Activated T-helper 17 cell treated with anti-CD3 and anti-CD28 coated beads, Interleukin-2, amount 50 U/mL, for 72 hours (primary cell): ENCODE data around the gene HEXA. TPM values are rescaled to one million over a fixed set of nuclear protein-coding genes. Genes with fewer than 3 reads are reported as not detected.
"Not testable (repeated sequence)": the region's sequence is repeated elsewhere in the genome, so short reads cannot be mapped to it uniquely, and the experiment has no call there.

ENCODE experiments used
- ATAC-seq: fragments of 150-1000 bp; cut with Tn5 transposase; replicated peaks from 2 replicates; pipeline ENCODE4 v1.10.0; 2021; ENCODE audit warnings: mild to moderate bottlenecking, moderate library complexity
- H3K27ac Mint-ChIP-seq: one replicate; pipeline ENCODE4 v1.8.0; 2022; ENCODE audit warnings: mixed read lengths
- H3K27me3 Mint-ChIP-seq: one replicate; pipeline ENCODE4 v1.8.0; 2022; ENCODE audit warnings: mixed read lengths
- H3K36me3 Mint-ChIP-seq: one replicate; pipeline ENCODE4 v1.8.0; 2022; ENCODE audit warnings: low read depth, mild to moderate bottlenecking, mixed read lengths
- H3K4me1 Mint-ChIP-seq: one replicate; pipeline ENCODE4 v1.8.0; 2022; ENCODE audit warnings: mixed read lengths
- H3K4me3 Mint-ChIP-seq: one replicate; pipeline ENCODE4 v1.8.0; 2022; ENCODE audit warnings: mild to moderate bottlenecking, mixed read lengths
- H3K9me3 Mint-ChIP-seq: one replicate; pipeline ENCODE4 v1.8.0; 2022; ENCODE audit warnings: mixed read lengths
- total RNA-seq, 2 donors: library from RNA; stranded (reverse); gene quantifications; one replicate each; pipeline ENCODE4 v1.2.3, GENCODE V29; 2022

Gene HEXA
- total RNA-seq, result 10 to 100 TPM; 83.1 to 86.2 TPM

DNA sequence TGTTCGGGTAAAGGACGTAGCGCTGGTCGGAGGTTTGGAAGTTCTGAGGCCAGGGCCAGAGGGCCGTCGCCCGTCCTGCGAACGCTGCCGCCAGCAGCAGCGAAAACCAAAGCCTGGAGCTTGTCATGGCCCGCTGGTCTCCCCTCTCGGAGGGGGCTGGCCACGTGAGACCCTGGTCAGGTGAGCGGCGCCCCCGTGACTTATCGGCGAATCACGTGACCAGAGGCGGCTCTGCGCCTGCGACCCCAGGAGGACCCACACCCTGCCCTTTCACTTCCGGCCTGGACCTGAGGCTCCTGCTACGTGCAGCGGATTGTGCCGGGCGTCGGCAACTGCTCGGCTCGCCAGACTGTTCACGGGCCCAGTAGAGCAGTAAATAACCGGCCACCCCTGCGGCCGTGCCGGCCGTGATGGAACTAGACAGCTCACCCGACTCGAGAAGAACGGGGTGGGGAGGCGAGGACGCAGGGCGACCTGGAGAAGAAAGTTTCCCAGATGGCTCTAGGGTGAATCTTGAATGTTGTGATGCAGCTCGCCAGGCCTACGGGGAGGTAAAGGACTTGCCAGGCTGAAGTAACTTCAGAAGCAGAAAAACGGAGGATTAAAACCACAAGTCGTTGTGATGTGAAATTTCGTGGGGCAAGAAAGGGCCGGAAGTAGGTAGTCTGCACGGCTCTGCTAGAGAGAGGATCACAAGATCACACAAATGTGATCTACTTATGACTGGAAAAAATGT, at the start of gene HEXA:
TSS of gene HEXA (minus strand) at position 169 of the 736 bp plus-strand sequence. CDS start at position 127, 42 bp downstream.
- peak; percentile 88 for ATAC-seq
- peaks cover 35% of the 10 kb centered on the region for H3K36me3 Mint-ChIP-seq
- no peaks in the 10 kb centered on the region for H3K27me3 Mint-ChIP-seq
- H3K27ac Mint-ChIP-seq, result peak within 1 kb of the TSS; percentile 98
- H3K9me3 Mint-ChIP-seq, result no peaks in the 10 kb centered on the region
- H3K4me3 Mint-ChIP-seq, result peak within 1 kb of the TSS; percentile 97
- H3K4me1 Mint-ChIP-seq, result peaks cover 26% of the 10 kb centered on the region

DNA sequence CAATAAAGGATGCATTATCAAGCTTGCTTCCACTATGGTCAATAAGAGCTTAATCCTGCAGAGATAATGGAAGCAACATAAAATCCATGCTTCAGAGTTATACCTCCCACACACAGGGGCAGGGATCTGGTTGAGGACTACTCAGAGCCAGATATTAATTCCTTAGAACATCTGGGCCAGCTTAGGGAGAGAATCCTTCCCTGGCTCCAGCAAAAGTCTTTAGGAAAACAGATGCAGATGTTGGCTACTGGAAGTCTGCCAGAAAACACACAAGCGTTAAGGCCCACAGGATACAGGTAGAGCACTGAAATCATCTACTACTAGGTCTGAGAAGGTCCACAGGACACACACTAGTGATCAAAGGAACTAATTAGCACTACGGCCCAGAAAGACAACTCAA, 47.4 kb upstream of the HEXA start:
- Mint-ChIP-seq H3K27ac (no peak overlapping the region), H3K4me3 (no peak overlapping the region), H3K4me1 (peaks cover 3% of the 10 kb centered on the region)

DNA sequence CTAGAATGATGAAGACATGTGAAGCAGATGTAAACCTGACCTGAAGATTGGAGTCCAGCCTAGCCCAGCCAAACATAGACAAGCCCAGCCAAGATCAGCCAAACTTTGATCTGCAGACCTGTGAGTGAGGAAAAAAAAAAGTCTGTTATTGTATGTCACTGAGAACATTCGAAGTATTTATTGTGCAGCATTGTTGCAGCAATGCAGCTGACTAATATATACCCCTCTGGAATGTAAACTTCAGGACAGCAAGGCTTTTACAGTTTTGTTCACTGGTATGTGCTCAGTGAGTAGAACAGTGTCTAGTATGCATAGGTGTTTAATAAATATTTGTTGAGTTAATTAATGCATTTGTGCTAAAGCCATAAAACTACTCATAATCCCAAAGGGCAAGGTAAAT, 45.7 kb upstream of the HEXA start:
- ATAC-seq, result no peak
- H3K27ac Mint-ChIP-seq, result no peak overlapping the region
- H3K4me3 Mint-ChIP-seq, result no peak overlapping the region
- no peaks in the 10 kb centered on the region for H3K27me3 Mint-ChIP-seq
- H3K4me1 Mint-ChIP-seq, result peaks cover 3% of the 10 kb centered on the region
- H3K9me3 Mint-ChIP-seq, result peaks cover 10% of the 10 kb centered on the region
- H3K36me3 Mint-ChIP-seq, result no peaks in the 10 kb centered on the region

More for the DNA sequence above, 47.4 kb upstream of the HEXA start:
- H3K9me3 Mint-ChIP-seq, result peaks cover 18% of the 10 kb centered on the region
- H3K27me3 Mint-ChIP-seq, result no peaks in the 10 kb centered on the region
- H3K36me3 Mint-ChIP-seq, result no peaks in the 10 kb centered on the region
- no peak for ATAC-seq

DNA sequence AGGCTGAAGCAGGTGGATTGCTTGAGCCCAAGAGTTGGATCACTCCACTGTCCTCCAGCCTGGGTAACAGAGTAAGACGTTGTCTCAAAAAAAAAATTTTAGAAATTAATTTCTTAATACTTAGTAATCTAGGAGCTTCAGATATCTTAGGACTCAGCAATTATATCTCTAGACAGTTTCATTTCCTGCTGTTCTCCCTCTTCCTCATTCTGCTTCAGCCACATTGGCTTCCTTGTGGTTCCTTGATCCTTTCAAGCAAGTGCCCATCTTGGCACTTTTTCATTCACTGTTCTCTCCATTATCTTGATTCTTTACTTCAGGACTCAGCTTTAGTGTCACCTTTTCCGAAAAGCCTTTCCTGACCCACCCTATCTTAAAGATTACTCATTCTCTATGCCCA, 44.8 kb upstream of the HEXA start:
- Mint-ChIP-seq H3K4me1 (peaks cover 3% of the 10 kb centered on the region), H3K27me3 (no peaks in the 10 kb centered on the region), H3K4me3 (no peak overlapping the region), H3K27ac (no peak overlapping the region), H3K9me3 (peaks cover 4% of the 10 kb centered on the region), H3K36me3 (no peaks in the 10 kb centered on the region)
- no peak for ATAC-seq

DNA sequence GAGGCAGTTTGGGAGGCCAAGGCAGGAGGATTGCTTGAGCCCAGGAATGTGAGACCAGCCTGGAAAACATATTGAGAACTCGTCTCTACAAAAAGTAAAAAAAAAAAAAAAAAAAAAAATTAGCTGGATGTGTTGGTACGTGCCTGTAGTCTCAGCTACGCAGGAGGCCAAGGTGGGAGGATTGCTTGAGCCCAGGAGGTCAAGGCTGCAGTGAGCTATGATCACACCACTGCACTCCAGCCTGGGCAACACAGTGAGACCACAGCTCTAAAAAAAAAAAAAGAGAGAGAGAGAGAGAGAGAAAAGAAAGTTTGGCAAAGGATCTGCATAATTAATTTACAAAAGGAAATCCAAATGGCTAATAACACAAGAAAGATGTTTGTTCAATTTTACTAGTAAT, 44.0 kb upstream of the HEXA start:
- not testable (repeated sequence) for ATAC-seq, H3K9me3 Mint-ChIP-seq, H3K36me3 Mint-ChIP-seq, H3K4me3 Mint-ChIP-seq, H3K4me1 Mint-ChIP-seq, H3K27me3 Mint-ChIP-seq, H3K27ac Mint-ChIP-seq

DNA sequence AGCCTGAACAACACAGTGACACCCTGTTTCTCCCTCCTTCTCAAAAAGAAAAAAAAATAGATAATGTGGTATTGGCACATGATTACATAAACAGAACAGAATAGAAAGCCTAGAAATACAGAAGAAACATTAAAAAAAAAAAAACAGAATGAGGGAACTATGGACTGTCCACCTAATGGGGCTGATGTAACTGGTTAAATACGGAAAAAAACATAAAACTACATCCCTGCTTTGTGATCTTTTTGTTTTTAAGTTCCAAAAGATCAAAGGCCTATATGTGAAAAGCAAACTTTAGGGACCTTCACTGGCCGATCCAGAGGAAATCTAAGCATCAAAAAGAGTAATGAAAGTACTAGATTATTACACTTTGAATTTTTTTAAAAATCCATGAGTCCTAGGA, 39.5 kb upstream of the HEXA start:
- Mint-ChIP-seq H3K9me3 (peaks cover 4% of the 10 kb centered on the region), H3K27me3 (peaks cover 3% of the 10 kb centered on the region), H3K36me3 (no peaks in the 10 kb centered on the region), H3K27ac (no peak overlapping the region), H3K4me1 (no peaks in the 10 kb centered on the region), H3K4me3 (no peak overlapping the region)
- ATAC-seq, result no peak

DNA sequence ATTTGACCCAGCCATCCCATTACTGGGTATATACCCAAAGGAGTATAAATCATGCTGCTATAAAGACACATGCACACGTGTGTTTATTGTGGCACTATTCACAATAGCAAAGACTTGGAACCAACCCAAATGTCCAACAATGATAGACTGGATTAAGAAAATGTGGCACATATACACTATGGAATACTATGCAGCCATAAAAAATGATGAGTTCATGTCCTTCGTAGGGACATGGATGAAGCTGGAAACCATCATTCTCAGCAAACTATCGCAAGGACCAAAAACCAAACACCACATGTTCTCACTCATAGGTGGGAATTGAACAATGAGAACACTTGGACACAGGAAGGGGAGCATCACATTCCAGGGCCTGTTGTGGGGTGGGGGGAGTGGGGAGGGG, 37.5 kb upstream of the HEXA start:
- not testable (repeated sequence) for H3K4me1 Mint-ChIP-seq, ATAC-seq, H3K27me3 Mint-ChIP-seq, H3K9me3 Mint-ChIP-seq, H3K36me3 Mint-ChIP-seq, H3K27ac Mint-ChIP-seq, H3K4me3 Mint-ChIP-seq

DNA sequence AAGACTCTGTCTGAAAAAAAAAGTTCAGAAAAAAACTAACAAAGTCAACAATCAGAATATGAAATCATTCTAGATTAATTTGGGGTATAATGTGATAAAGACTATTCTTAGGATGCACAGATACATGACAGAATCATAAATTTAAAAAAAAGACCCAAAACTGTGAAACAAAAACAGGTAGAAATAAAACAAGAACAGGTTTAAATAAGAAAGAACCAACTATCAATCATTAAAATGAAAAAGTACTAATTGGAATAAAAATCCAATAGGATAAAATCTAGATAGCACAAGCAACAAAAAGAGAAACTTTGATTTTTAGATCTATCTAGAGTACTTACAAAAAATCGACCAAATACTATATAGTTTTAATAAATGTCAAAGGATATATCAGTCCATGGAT, 35.7 kb upstream of the HEXA start:
- Mint-ChIP-seq H3K9me3 (peaks cover 4% of the 10 kb centered on the region), H3K4me1 (no peaks in the 10 kb centered on the region), H3K4me3 (no peak overlapping the region), H3K27me3 (peaks cover 21% of the 10 kb centered on the region), H3K36me3 (no peaks in the 10 kb centered on the region), H3K27ac (no peak overlapping the region)
- no peak for ATAC-seq

DNA sequence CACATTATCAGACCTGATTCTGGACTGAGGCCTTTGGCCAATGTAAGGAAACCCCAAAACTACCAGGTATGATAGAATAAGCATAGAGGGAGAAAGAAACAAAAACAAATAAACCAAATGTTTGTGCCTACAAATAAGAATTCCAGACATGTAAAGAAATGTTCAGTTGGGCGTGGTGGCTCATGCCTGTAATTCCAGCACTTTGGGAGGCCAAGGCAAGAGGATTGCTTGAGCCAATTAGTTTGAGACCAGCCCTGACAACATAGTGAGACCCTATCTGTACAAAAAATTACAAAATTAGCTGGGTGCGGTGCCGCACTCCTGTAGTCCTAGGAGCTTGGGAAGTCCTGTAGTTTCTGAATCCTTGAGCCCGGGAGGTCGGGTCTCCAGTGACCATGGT, 35.3 kb upstream of the HEXA start:
- peaks cover 4% of the 10 kb centered on the region for H3K9me3 Mint-ChIP-seq
- ATAC-seq, result no peak
- H3K4me1 Mint-ChIP-seq, result no peaks in the 10 kb centered on the region
- H3K27ac Mint-ChIP-seq, result no peak overlapping the region
- peaks cover 25% of the 10 kb centered on the region for H3K27me3 Mint-ChIP-seq
- H3K4me3 Mint-ChIP-seq, result no peak overlapping the region
- H3K36me3 Mint-ChIP-seq, result no peaks in the 10 kb centered on the region

DNA sequence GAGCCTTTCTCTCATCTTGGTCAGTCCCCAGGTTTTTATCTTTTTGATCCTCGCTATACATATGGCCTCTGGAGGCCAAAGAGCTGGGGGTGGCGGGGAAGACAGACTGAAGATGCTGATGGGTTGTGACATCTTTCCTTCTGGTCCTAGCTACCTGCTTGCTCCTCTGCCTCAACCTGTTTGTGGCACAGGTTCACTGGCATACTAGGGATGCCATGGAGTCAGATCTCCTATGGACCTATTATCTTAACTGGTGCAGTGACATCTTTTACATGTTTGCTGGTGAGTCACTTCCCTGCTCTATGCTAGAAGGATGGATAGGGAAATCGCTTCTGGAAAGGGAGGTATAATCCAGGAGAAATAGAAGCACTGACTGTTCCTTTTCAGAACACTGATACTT, 31.1 kb upstream of the HEXA start:
- no peaks in the 10 kb centered on the region for H3K4me1 Mint-ChIP-seq
- no peak for ATAC-seq
- no peaks in the 10 kb centered on the region for H3K36me3 Mint-ChIP-seq
- H3K9me3 Mint-ChIP-seq, result peaks cover 4% of the 10 kb centered on the region
- no peak overlapping the region for H3K4me3 Mint-ChIP-seq
- peaks cover 49% of the 10 kb centered on the region for H3K27me3 Mint-ChIP-seq
- H3K27ac Mint-ChIP-seq, result no peak overlapping the region

DNA sequence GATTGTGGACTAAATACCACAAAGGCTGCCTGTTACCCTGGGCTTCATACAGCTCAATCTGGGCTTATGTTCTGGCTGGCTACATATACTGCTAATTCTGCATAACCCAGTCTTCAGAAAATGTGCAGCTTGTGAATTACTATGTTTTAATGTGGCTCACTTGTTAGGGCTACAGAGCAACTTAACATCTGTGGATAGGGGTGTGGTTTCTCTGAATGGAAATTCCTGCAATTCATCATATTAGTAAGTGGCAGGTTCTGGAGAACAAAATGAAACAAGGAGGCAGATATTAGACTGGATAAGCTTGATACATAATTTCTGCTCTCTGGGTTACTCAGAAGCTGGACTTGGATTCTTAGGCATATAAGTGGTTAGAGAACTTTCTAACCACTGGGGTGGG, 29.0 kb upstream of the HEXA start:
- peaks cover 45% of the 10 kb centered on the region for H3K27me3 Mint-ChIP-seq
- no peaks in the 10 kb centered on the region for H3K9me3 Mint-ChIP-seq
- no peak overlapping the region for H3K27ac Mint-ChIP-seq
- no peak for ATAC-seq
- H3K4me1 Mint-ChIP-seq, result no peaks in the 10 kb centered on the region
- no peak overlapping the region for H3K4me3 Mint-ChIP-seq
- no peaks in the 10 kb centered on the region for H3K36me3 Mint-ChIP-seq

DNA sequence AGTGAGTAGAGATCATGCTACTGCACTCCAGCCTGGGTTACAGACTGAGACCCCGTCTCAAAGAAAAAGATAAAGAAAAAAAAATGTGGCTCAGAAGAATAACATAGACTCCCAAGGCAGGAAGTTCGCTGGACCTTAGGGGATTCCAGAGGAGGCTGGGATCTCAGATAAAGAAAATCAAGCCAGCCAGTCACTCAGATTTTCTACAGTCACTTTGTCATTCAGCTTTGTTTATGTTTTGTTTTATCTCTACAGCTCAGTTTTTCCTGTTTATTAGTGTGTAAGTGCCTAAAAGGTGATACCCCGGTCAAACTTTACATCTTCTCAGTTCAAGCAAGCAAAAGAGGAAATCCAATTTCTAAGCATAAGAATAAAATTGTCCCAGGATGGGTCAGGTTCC, 28.5 kb upstream of the HEXA start:
- Mint-ChIP-seq H3K9me3 (no peaks in the 10 kb centered on the region), H3K4me3 (no peak overlapping the region), H3K36me3 (no peaks in the 10 kb centered on the region), H3K4me1 (no peaks in the 10 kb centered on the region), H3K27me3 (peaks cover 42% of the 10 kb centered on the region), H3K27ac (no peak overlapping the region)
- no peak for ATAC-seq

DNA sequence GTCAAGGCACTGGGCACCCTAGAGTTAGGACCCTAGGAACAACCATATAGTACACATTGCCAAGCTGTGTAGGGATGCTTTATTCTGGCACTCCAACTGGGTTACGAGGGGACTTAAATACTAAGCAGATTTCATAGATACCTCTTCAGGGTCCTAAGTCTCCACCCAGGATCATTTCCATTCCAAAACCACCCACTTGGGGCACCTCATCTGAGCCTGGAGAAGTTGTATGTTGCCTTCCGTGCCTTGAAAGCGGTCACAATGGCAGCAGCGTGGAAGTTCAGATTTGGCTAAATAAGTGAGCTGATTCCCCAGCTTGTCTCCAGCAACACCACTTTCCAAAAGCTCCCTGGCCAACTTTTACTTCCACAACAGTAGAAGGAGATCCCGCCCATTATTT, 26.9 kb upstream of the HEXA start:
- Mint-ChIP-seq H3K27ac (no peak overlapping the region), H3K4me3 (no peak overlapping the region), H3K36me3 (no peaks in the 10 kb centered on the region), H3K4me1 (no peaks in the 10 kb centered on the region), H3K9me3 (no peaks in the 10 kb centered on the region), H3K27me3 (peaks cover 39% of the 10 kb centered on the region)
- no peak for ATAC-seq

DNA sequence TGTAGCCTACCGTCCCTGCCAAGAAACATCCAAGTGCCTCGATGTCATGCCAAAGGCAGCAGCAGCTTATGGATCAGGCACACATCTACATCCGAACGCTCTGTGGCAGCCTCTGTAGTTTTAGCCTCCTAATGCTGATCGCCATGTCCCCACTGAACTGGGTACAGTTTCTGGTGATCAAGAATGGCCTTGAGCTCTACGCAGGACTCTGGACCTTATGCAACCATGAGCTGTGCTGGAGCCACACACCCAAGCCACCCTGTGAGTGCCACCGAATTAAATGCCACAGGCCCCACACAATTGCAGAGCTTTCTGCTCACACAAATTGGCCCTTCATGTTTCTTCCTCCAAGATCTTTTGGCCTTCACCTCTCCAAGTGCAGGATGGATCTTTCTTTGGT, 22.8 kb upstream of the HEXA start:
- H3K27me3 Mint-ChIP-seq, result peaks cover 17% of the 10 kb centered on the region
- H3K36me3 Mint-ChIP-seq, result no peaks in the 10 kb centered on the region
- no peaks in the 10 kb centered on the region for H3K9me3 Mint-ChIP-seq
- H3K4me1 Mint-ChIP-seq, result no peaks in the 10 kb centered on the region
- no peak overlapping the region for H3K27ac Mint-ChIP-seq
- ATAC-seq, result no peak
- H3K4me3 Mint-ChIP-seq, result no peak overlapping the region

DNA sequence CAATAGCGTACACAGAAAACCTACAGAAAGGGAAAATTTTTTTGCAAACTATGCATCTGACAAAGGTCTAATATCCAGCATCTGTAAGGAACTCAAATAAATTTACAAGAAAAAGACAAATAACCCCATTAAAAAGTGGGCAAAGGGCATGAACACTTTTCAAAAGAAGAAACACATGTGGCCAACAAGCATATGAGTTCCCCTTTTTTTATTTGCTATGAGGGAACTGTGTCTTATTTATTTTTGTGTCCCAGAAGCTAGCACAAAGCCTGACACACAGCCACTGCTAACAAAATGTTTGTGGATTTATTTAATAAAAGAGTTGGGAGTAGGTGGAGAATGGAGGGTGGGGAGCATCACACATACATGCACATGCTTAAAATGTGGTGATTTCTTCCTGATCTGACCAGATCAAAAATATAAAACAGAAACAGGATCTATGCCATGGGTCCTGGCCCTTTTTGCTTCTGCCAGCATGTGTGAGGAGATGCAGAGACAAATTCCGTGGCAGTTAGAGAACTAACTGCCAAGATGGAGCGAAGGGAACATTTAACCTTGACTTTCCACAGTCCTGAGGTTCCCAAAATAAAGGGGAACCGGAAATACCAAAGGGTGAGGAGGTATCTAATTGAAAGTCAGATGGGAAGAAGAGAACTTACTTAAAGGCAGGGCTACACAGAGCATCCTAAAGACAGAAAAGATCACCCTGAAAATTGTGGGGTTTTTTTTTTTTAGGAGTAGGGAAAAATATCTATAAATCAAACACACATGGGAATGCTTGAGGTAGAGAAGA, 22.2 kb upstream of the HEXA start, which contains the start of gene TMEM202:
TSS of gene TMEM202 (plus strand) at position 510 of the 793 bp plus-strand sequence. CDS start at position 532, 22 bp downstream.
- Mint-ChIP-seq H3K27me3 (peaks cover 11% of the 10 kb centered on the region), H3K4me3 (no peak within 1 kb of the TSS), H3K36me3 (no peaks in the 10 kb centered on the region), H3K27ac (no peak within 1 kb of the TSS), H3K9me3 (no peaks in the 10 kb centered on the region), H3K4me1 (no peaks in the 10 kb centered on the region)
- no peak for ATAC-seq
